GM12801 (cell line): ENCODE results near the gene CYB561D1.

Experiments
- CTCF ChIP-seq: IDR thresholded peaks from one replicate; pipeline ENCODE4 v1.5.1; 2011; ENCODE audit warnings: control low read depth; ENCODE audit not compliant: insufficient read length; ENCODE audit errors: extremely low read depth

The CYB561D1 gene

GRCh38 chr1:109537450-109538178, 43.7 kb downstream of the CYB561D1 start:
- no peak for TF ChIP-seq CTCF

DNA sequence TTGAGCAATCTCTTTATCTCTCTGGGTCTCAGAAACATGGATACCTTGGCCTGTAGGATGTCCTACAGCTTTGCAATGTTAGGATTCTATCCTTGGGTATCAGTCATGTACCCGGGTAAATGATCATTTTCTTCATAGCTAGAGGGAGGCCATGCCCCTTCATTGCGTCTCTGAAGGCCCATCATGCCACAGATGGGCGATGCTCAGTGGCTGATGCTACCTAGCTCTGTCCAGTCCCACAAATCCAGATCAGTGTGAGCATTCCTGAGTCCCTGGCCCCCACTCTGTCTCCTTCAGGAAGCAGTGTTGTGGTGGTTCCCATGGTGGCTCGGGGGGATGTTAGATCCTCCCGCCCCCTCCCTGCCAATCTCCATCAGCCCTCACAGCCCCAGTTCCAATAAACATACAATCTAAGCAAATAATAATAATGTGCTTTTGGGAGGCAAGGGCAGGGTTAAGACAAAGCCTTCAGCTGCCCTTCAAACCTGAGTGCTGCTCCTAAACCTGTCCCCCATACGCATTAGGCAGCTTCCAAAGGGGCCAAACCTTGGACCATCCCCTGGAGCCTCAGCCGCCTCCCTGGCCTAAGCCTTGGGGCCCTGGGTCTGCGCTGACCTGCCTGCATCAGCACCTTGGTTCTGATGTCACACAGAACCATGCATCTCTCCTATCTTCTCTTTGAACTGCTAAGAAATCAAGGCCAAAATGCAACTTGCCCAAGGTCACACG, 45.1 kb downstream of the CYB561D1 start:
- TF ChIP-seq CTCF: no peak

- no peak for TF ChIP-seq CTCF
Observed at GRCh38 chr1:109539676-109540075, 45.8 kb downstream of the CYB561D1 start, which contains the start of gene GPR61. GPR61 (plus strand) TSS chr1:109539872; CDS start chr1:109543023, 3,151 bp downstream.

DNA sequence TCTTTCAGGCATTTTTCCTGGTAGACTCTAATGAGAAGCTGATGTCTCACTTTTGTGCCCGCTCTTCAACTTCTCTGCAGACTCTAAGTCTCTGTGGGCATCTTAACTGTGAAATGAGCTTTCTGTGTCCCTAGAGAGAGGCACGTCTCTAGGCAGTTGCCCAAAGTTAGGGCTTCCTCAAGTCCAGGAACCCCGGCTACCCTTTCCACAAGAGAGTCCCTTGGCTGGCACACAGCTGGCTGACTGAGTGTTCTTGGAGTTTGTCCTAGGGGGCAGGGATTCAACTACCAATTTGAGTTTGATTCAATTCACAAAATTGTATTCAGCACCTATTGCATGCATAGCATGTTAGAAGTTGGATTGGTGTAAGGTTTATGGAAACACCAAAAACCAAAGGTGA, 47.2 kb downstream of the CYB561D1 start:
- TF ChIP-seq CTCF: no peak

DNA sequence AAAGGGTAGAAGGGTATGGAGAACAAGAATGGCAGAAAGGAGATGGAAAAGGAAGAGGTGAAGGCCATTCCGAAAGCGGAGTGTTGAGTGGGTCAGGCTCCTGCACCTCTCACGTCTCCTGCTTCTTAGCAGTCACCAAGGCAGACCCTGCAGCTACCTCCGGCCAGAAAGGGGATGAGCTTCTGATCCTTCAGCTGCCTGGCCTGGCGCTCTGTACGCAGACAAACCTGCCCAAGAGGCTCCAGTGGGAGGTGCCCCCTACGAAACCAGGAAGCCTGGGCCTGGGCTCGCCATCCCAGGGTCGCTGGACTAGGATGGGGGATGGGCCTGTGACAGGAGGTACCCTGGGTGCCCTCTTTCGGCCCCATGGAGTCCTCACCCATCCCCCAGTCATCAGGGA, 48.8 kb downstream of the CYB561D1 start:
- TF ChIP-seq CTCF: no peak

- no peak for TF ChIP-seq CTCF
Observed at GRCh38 chr1:109543283-109543987, 49.5 kb downstream of the CYB561D1 start.
